Glutamatergic neuron (in vitro differentiated cells): ENCODE data around the gene IRF2. TPM values are rescaled to one million over a fixed set of nuclear protein-coding genes. Genes with fewer than 3 reads are reported as not detected.
"Not testable (repeated sequence)": the region's sequence is repeated elsewhere in the genome, so short reads cannot be mapped to it uniquely, and the experiment has no call there.

ENCODE experiments used
- DNase-seq: peaks from one replicate; pipeline ENCODE4 v3.0.0; 2022
- H3K27ac Mint-ChIP-seq: one replicate; pipeline ENCODE4 v1.8.0; 2020; ENCODE audit warnings: mild to moderate bottlenecking, mixed read lengths, inconsistent platforms; ENCODE audit not compliant: unreplicated experiment
- H3K27me3 Mint-ChIP-seq: one replicate; pipeline ENCODE4 v1.8.0; 2020; ENCODE audit warnings: mild to moderate bottlenecking, moderate library complexity, mixed read lengths, inconsistent platforms; ENCODE audit not compliant: unreplicated experiment
- H3K36me3 Mint-ChIP-seq: one replicate; pipeline ENCODE4 v1.8.0; 2020; ENCODE audit warnings: mild to moderate bottlenecking, mixed read lengths, inconsistent platforms; ENCODE audit not compliant: unreplicated experiment
- H3K4me1 Mint-ChIP-seq: one replicate; pipeline ENCODE4 v1.8.0; 2020; ENCODE audit warnings: mild to moderate bottlenecking, low read depth, mixed read lengths, inconsistent platforms; ENCODE audit not compliant: unreplicated experiment
- H3K4me3 Mint-ChIP-seq: one replicate; pipeline ENCODE4 v1.8.0; 2020; ENCODE audit warnings: mild to moderate bottlenecking, mixed read lengths, inconsistent platforms; ENCODE audit not compliant: unreplicated experiment
- H3K9me3 Mint-ChIP-seq: one replicate; pipeline ENCODE4 v1.8.0; 2020; ENCODE audit warnings: mild to moderate bottlenecking, moderate library complexity, mixed read lengths, inconsistent platforms; ENCODE audit not compliant: unreplicated experiment
- CTCF ChIP-seq: fragments of 200-600 bp; sonication (generic); IDR thresholded peaks from one replicate; pipeline ENCODE4 v1.5.0; 2021; ENCODE audit not compliant: partially characterized antibody, unreplicated experiment
- total RNA-seq: library from RNA; stranded (reverse); fragmentation: NEBNext Ultra II Directional; extraction: Animal tissue kit (Norgen Biotek cat#: 25700); gene quantifications from one replicate; pipeline ENCODE4 v1.2.1, GENCODE V29; 2021; ENCODE audit not compliant: unreplicated experiment

Gene IRF2
- total RNA-seq, 1 donor from 2014 or later: 7.4 TPM

DNA sequence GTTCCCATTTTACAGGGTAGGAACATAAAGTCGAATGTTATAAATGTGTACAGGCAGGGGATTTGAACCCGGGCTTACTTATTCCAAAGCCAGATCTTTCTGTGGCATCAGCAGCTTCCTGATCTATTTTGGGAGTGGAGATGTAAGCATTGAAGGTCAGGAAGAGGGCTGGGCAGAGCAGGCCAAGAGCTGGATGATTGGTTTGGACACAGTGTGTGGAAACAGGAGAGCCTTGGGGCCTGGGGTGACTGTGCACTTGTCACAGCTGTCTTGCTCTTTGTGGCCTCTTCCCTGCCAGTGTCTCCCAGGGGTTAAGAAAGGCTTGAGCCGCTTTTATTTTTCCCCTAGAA lies 128.8 kb downstream of the IRF2 start:
- Mint-ChIP-seq H3K27ac (peak overlapping the region; percentile 89), H3K4me1 (peaks cover 40% of the 10 kb centered on the region), H3K36me3 (no peaks in the 10 kb centered on the region), H3K27me3 (peaks cover 2% of the 10 kb centered on the region), H3K4me3 (peak overlapping the region; percentile 74), H3K9me3 (peaks cover 6% of the 10 kb centered on the region)
- no peak for TF ChIP-seq CTCF
- DNase-seq: peak; percentile 30

GRCh38 chr4:184344899-184345572 lies 129.3 kb downstream of the IRF2 start:
- Mint-ChIP-seq H3K4me1 (peaks cover 40% of the 10 kb centered on the region), H3K27me3 (peaks cover 2% of the 10 kb centered on the region), H3K27ac (peak overlapping the region; percentile 94), H3K36me3 (no peaks in the 10 kb centered on the region), H3K9me3 (peaks cover 6% of the 10 kb centered on the region), H3K4me3 (peak overlapping the region; percentile 92)
- no peak for TF ChIP-seq CTCF
- no peak for DNase-seq

DNA sequence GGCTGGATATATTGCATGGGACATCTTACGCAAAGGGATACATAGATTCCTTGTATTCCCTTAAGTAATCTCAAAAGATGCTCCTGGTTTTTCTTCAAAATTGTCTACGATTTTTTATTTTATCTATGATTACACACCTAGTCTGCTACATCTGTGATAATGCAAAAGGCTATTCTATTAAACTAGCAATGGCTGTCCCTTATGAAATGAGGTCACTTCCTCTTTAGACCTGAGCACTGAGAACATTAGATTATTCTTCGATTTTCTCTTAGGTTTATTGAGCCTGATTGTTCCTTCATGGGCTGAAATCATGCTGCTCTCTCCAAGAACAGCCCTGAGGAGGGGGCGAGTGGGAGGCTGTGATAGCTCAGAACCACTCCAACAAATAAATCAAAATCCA lies 129.9 kb downstream of the IRF2 start:
- Mint-ChIP-seq H3K4me3 (peak overlapping the region; percentile 92), H3K27me3 (peaks cover 2% of the 10 kb centered on the region), H3K4me1 (peaks cover 40% of the 10 kb centered on the region), H3K27ac (peak overlapping the region; percentile 94), H3K9me3 (peaks cover 6% of the 10 kb centered on the region), H3K36me3 (no peaks in the 10 kb centered on the region)
- TF ChIP-seq CTCF: no peak
- DNase-seq: no peak

DNA sequence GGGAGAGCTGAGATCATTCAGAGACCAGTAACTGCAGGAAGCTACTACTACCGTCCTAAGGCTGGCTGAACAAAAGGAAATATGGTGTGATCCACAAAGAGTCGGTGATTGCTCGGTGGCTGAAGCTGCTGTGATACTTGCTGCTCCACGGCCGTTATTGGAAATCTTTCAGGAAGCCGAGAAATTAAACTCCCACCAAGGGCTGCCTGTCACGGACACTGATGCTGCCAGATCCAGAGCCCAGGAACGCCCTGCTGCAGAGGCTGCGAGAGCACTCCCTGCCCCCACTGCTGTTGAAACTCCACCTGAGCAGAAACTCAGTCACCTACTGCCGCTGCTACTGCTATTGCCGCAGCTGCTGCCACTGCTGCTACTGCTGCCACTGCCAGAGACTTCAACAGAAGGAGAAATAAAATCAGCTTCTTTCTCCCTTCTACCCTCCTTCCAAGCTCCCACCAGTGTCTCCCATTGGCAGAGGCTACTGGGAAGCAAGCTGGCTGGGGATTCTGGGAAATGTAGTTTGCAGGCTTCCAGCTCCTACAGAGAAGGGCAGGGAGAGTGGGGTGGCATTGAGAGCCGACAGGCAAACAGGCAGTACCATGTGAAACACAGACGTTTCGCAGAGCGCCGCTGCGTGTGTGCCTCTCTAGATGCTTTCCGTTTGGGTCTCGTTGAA lies 130.7 kb downstream of the IRF2 start:
- Mint-ChIP-seq H3K4me1 (peaks cover 34% of the 10 kb centered on the region), H3K36me3 (no peaks in the 10 kb centered on the region), H3K9me3 (peaks cover 6% of the 10 kb centered on the region), H3K4me3 (peak overlapping the region; percentile 92), H3K27me3 (peaks cover 2% of the 10 kb centered on the region), H3K27ac (peak overlapping the region; percentile 94)
- DNase-seq: peak; percentile 65
- no peak for TF ChIP-seq CTCF

GRCh38 chr4:184342857-184343237 lies 131.5 kb downstream of the IRF2 start:
- Mint-ChIP-seq H3K4me3 (peak overlapping the region; percentile 92), H3K4me1 (peaks cover 26% of the 10 kb centered on the region), H3K27ac (peak overlapping the region; percentile 94)
- not testable (repeated sequence) for DNase-seq, H3K27me3 Mint-ChIP-seq, H3K36me3 Mint-ChIP-seq, H3K9me3 Mint-ChIP-seq
